CD14-positive monocyte (primary cell): Measurements from ENCODE around the gene HSPB3. TPM values are rescaled to one million over a fixed set of nuclear protein-coding genes. Genes with fewer than 3 reads are reported as not detected.

Source experiments
- DNase-seq, 3 donors: peaks; one replicate each; pipeline ENCODE4 v3.0.0-alpha.2; 2011 to 2022
- H2AFZ ChIP-seq: 2 replicates; pipeline ENCODE4 v1.6.0; 2012; ENCODE audit warnings: mild to moderate bottlenecking, low read depth, low read length, inconsistent platforms; ENCODE audit not compliant: insufficient read depth, poor library complexity, severe bottlenecking
- H3K27ac ChIP-seq, 2 donors: 1 replicate in 1 of 2; 2 replicates in 1 of 2; pipeline ENCODE4 v1.5.1; 2012 to 2013; ENCODE audit warnings: low read length in 2 of 2, control low read depth in 1 of 2, inconsistent platforms in 1 of 2, low read depth in 1 of 2, mild to moderate bottlenecking in 1 of 2
- H3K27me3 ChIP-seq, 2 donors: one replicate each; pipeline versions ENCODE4 v1.6.0 to v1.6.1; 2011 to 2013; ENCODE audit warnings: low read length in 2 of 2; ENCODE audit not compliant: control insufficient read depth in 2 of 2, insufficient read depth in 2 of 2
- H3K36me3 ChIP-seq, 2 donors: replicated peaks in 1 of 2; 1 replicate in 1 of 2; 2 replicates in 1 of 2; pipeline versions ENCODE4 v1.5.1 to v1.6.1; 2012 to 2013; ENCODE audit warnings: low read length in 2 of 2, control low read depth in 1 of 2, inconsistent platforms in 1 of 2, mild to moderate bottlenecking in 1 of 2; ENCODE audit not compliant: insufficient read depth in 2 of 2, control insufficient read depth in 1 of 2
- H3K4me1 ChIP-seq, 2 donors: 1 replicate in 1 of 2; 2 replicates in 1 of 2; pipeline versions ENCODE4 v1.5.1 to v1.6.1; 2012 to 2013; ENCODE audit warnings: low read length in 2 of 2, control low read depth in 1 of 2, inconsistent platforms in 1 of 2, mild to moderate bottlenecking in 1 of 2, moderate library complexity in 1 of 2; ENCODE audit not compliant: insufficient read depth in 2 of 2, control insufficient read depth in 1 of 2
- H3K4me2 ChIP-seq: replicated peaks from 2 replicates; pipeline ENCODE3; 2012; ENCODE audit warnings: low read length, moderate library complexity, mild to moderate bottlenecking; ENCODE audit not compliant: poor library complexity, severe bottlenecking; ENCODE audit errors: extremely low read depth
- H3K4me3 ChIP-seq, 3 experiments: fragments of 200-600 bp in 1 of 3; sonication (generic) in 1 of 3; replicated peaks in 1 of 3; 1 replicate in 2 of 3; 2 replicates in 1 of 3; pipeline ENCODE4 v1.5.1; 2011 to 2013; ENCODE audit warnings: low read length in 3 of 3, mild to moderate bottlenecking in 3 of 3, control low read depth in 2 of 3, low read depth in 2 of 3, inconsistent platforms in 1 of 3, moderate library complexity in 1 of 3
- H3K79me2 ChIP-seq: 2 replicates; pipeline ENCODE4 v1.6.0; 2012; ENCODE audit warnings: mild to moderate bottlenecking, control low read depth, inconsistent platforms, low read length, moderate library complexity; ENCODE audit not compliant: insufficient read depth
- H3K9ac ChIP-seq: 2 replicates; pipeline ENCODE4 v1.6.0; 2017; ENCODE audit warnings: low read length, mild to moderate bottlenecking; ENCODE audit not compliant: insufficient read depth, poor library complexity, severe bottlenecking
- H3K9me3 ChIP-seq, 2 donors: replicated peaks in 1 of 2; 1 replicate in 1 of 2; 2 replicates in 1 of 2; pipeline versions ENCODE4 v1.5.1 to v1.6.1; 2012 to 2013; ENCODE audit warnings: low read length in 2 of 2, control low read depth in 1 of 2; ENCODE audit not compliant: control insufficient read depth in 1 of 2, insufficient read depth in 1 of 2
- H4K20me1 ChIP-seq: 2 replicates; pipeline ENCODE4 v1.6.0; 2012; ENCODE audit warnings: mild to moderate bottlenecking, low read length, control low read depth, moderate library complexity; ENCODE audit not compliant: insufficient read depth
- H3K27ac Mint-ChIP-seq, 7 donors: one replicate each; pipeline ENCODE4 v1.8.0; 2020; ENCODE audit warnings: mild to moderate bottlenecking in 7 of 7, mixed read lengths in 7 of 7, moderate library complexity in 6 of 7, inconsistent platforms in 2 of 7
- H3K27me3 Mint-ChIP-seq, 3 donors: one replicate each; pipeline ENCODE4 v1.8.0; 2021 to 2022; ENCODE audit warnings: low read depth in 3 of 3, mild to moderate bottlenecking in 3 of 3, mixed read lengths in 3 of 3, moderate library complexity in 3 of 3, inconsistent platforms in 1 of 3
- H3K36me3 Mint-ChIP-seq, 2 donors: one replicate each; pipeline ENCODE4 v1.8.0; 2020; ENCODE audit warnings: mixed read lengths in 2 of 2, inconsistent platforms in 1 of 2, mild to moderate bottlenecking in 1 of 2
- H3K4me1 Mint-ChIP-seq: one replicate; pipeline ENCODE4 v1.8.0; 2020; ENCODE audit warnings: mild to moderate bottlenecking, mixed read lengths
- H3K4me3 Mint-ChIP-seq, 2 donors: one replicate each; pipeline ENCODE4 v1.8.0; 2020; ENCODE audit warnings: mild to moderate bottlenecking in 2 of 2, mixed read lengths in 2 of 2, moderate library complexity in 1 of 2
- H3K9me3 Mint-ChIP-seq, 7 donors: one replicate each; pipeline ENCODE4 v1.8.0; 2020 to 2022; ENCODE audit warnings: mixed read lengths in 7 of 7, mild to moderate bottlenecking in 6 of 7, moderate library complexity in 6 of 7, inconsistent platforms in 2 of 7
- CTCF ChIP-seq: fragments of 200-600 bp; IDR thresholded peaks from one replicate; pipeline ENCODE4 v1.8.0; 2022; ENCODE audit warnings: antibody characterized with exemption, mild to moderate bottlenecking
- WGBS: methylation state at CpG from one replicate; pipeline ENCODE4 v1.1.5; 2013; ENCODE audit warnings: missing lambda C conversion rate; ENCODE audit not compliant: insufficient coverage; 5-methylcytosine and 5-hydroxymethylcytosine counted together
- intact Hi-C, 2 donors: fragments of 100-400 bp; cut with micrococcal nuclease; formaldehyde crosslinking; loops; one replicate each; pipeline versions ENCODE4 v1.15.0 to v1.15.1; 2023
- polyA plus RNA-seq, 3 donors: library from polyadenylated mRNA; depleted of rRNA in 1 of 3; unstranded in 2 of 3; stranded (reverse) in 1 of 3; fragments of 300-500 nt in 2 of 3; fragments of >200 nt in 1 of 3; fragmentation: Illumina TruSeq in 2 of 3; gene quantifications; 1 replicate in 2 of 3; 2 replicates in 1 of 3; pipeline ENCODE4 v1.2.3, GENCODE V29; 2012 to 2021

The HSPB3 gene
- polyA plus RNA-seq, 3 donors, result not detected

GRCh38 chr5:54471398-54471797 is 15.9 kb downstream of the HSPB3 start:
- Histone ChIP-seq H3K79me2 (no peaks in the 10 kb centered on the region), H3K4me2 (no peak overlapping the region), H3K36me3 (no peaks in the 10 kb centered on the region), H2AFZ (no peak overlapping the region), H3K4me3 (no peak overlapping the region), H3K4me1 (peaks cover 0 to 2% of the 10 kb centered on the region in 2 donors), H3K9me3 (no peaks in the 10 kb centered on the region), H3K9ac (no peak overlapping the region), H3K27me3 (no peaks in the 10 kb centered on the region), H3K27ac (no peak overlapping the region), H4K20me1 (no peaks in the 10 kb centered on the region)
- no peak for DNase-seq
- Mint-ChIP-seq H3K9me3 (peaks cover 0 to 2% (median 0%) of the 10 kb centered on the region in 7 donors), H3K4me1 (peaks cover 7% of the 10 kb centered on the region), H3K27me3 (peaks cover 0 to 2% (median 2%) of the 10 kb centered on the region in 3 donors), H3K4me3 (no peak overlapping the region), H3K36me3 (no peaks in the 10 kb centered on the region), H3K27ac (no peak overlapping the region)
- intact Hi-C loops, result no loop called here
- no peak for TF ChIP-seq CTCF
- WGBS, result no CpG with 5 or more reads among the region's 3 CpGs

GRCh38 chr5:54476682-54477081 is 21.2 kb downstream of the HSPB3 start:
- Histone ChIP-seq H3K9ac (no peak overlapping the region), H3K9me3 (no peaks in the 10 kb centered on the region), H3K36me3 (no peaks in the 10 kb centered on the region), H3K4me2 (no peak overlapping the region), H3K27ac (no peak overlapping the region), H4K20me1 (no peaks in the 10 kb centered on the region), H2AFZ (no peak overlapping the region), H3K4me3 (no peak overlapping the region), H3K27me3 (no peaks in the 10 kb centered on the region), H3K79me2 (no peaks in the 10 kb centered on the region), H3K4me1 (peaks cover 0 to 8% of the 10 kb centered on the region in 2 donors)
- Mint-ChIP-seq H3K27me3 (peaks cover 0 to 6% (median 0%) of the 10 kb centered on the region in 3 donors), H3K27ac (no peak overlapping the region), H3K4me3 (no peak overlapping the region), H3K36me3 (no peaks in the 10 kb centered on the region), H3K4me1 (peaks cover 14% of the 10 kb centered on the region), H3K9me3 (peaks cover 0 to 10% (median 3%) of the 10 kb centered on the region in 7 donors)
- DNase-seq, result no peak
- intact Hi-C loops, result no loop called here
- no peak for TF ChIP-seq CTCF
- no CpG with 5 or more reads among the region's 2 CpGs for WGBS
